OCI-LY7 (cell line): ENCODE measurements around the gene IFT25.

Experiments
- CTCF ChIP-seq: fragments of 200-600 bp; sonication (generic); conservative IDR thresholded peaks from 2 replicates; pipeline ENCODE4 v1.5.1; 2014; ENCODE audit warnings: mild to moderate bottlenecking, antibody characterized with exemption, low read length, moderate library complexity, mixed read lengths
- EZH2phosphoT487 ChIP-seq: fragments of 200-600 bp; sonication (generic); IDR thresholded peaks from 2 replicates; pipeline ENCODE4 v1.6.1; 2018; ENCODE audit warnings: low read depth, borderline replicate concordance, mild to moderate bottlenecking, mixed run types, antibody characterized with exemption, low read length, moderate library complexity, mixed read lengths

GRCh38 chr1:53919675-53920066, 25.8 kb downstream of the IFT25 start:
- TF ChIP-seq CTCF (no peak), EZH2phosphoT487 (no peak)
